ENCODE measurements around the gene CSGALNACT2.
A peak's percentile ranks its signal among the peaks of the same experiment; 100 is the strongest.
"Not testable (repeated sequence)": the region's sequence is repeated elsewhere in the genome, so short reads cannot be mapped to it uniquely, and the experiment has no call there.

CSGALNACT2 gene

DNA sequence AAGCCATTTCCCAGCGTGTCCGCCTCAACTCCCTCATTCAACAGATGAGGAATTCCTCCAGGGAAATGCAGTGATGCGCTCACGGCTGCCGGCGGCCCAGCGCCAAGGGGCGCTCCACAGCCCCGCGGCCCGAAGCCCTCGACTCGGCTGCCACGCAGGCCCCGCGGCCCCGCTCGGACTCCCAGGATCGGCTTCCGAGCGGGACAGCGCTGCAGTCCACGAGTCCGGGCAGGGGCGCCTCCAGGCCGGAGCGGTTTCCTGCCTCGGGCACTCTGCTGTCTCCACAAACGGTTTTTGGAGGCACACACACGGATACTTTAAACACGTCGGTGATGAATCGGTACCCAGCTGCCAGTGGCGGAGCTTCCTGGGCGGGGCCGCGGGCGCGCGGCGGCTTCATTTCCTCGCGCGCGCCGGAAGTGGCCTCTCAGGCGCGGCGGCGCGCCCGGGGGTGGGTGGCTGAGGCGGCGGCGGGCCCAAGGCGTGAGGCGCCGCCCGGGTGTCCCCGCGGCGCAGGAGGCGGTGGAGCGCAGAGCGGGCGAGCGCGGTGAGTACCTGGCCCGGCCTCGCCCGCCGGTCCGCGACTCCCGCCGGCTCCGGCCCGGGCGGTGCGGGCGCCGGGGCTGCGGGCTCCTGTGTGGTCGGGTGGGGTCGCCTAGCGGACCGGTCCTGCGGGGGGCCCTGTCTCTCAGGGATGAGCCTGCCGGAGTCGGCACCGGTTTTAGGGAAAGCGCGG is at the start of gene CSGALNACT2:
Gene CSGALNACT2 (plus strand): TSS at position 425 of the 736 bp plus-strand sequence. CDS start 16,705 bp downstream, outside the sequence.
- Mint-ChIP-seq H3K36me3 (ENCODE audit: low read depth) (peaks cover 17% of the 10 kb centered on the region), H3K27me3 (no peaks in the 10 kb centered on the region), H3K4me3 (peak within 1 kb of the TSS; percentile 91), H3K9me3 (no peaks in the 10 kb centered on the region), H3K27ac (peak within 1 kb of the TSS; percentile 97), H3K4me1 (ENCODE audit: low read depth) (peaks cover 52% of the 10 kb centered on the region)
- DNase-seq, result peak; percentile 92

DNA sequence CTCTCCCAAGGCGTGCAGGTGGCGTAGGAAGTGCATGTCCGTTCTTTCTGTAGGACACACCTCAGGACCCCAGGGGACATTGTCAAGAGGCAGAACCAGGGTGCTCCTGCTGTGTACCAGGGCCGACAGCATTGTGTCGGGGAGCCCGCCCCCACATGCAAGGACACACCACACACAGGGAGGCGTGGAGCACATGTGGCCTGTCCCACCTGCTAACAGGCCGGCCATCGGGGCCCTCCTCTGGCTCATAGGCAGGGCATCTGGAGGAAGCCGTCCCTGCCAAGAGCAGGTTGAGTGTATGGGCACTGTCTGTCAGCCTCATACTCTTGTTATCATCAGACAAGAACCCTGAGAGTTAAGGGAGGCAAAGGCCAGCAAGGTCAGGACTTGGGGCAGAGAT is 48.7 kb upstream of the CSGALNACT2 start:
- no peaks in the 10 kb centered on the region for H3K36me3 Mint-ChIP-seq (ENCODE audit: low read depth)
- no peaks in the 10 kb centered on the region for H3K9me3 Mint-ChIP-seq
- no peak for DNase-seq
- H3K27ac Mint-ChIP-seq, result no peak overlapping the region
- no peaks in the 10 kb centered on the region for H3K4me1 Mint-ChIP-seq (ENCODE audit: low read depth)
- H3K27me3 Mint-ChIP-seq, result peaks cover 4% of the 10 kb centered on the region
- H3K4me3 Mint-ChIP-seq, result no peak overlapping the region

- Mint-ChIP-seq H3K9me3 (no peaks in the 10 kb centered on the region), H3K4me3 (no peak overlapping the region), H3K36me3 (ENCODE audit: low read depth) (no peaks in the 10 kb centered on the region), H3K27me3 (peaks cover 4% of the 10 kb centered on the region), H3K27ac (no peak overlapping the region), H3K4me1 (ENCODE audit: low read depth) (no peaks in the 10 kb centered on the region)
- no peak for DNase-seq
Observed at GRCh38 chr10:43090188-43090587, 48.1 kb upstream of the CSGALNACT2 start.

- DNase-seq, result no peak
- Mint-ChIP-seq H3K36me3 (ENCODE audit: low read depth) (no peaks in the 10 kb centered on the region), H3K4me1 (ENCODE audit: low read depth) (no peaks in the 10 kb centered on the region), H3K27me3 (peaks cover 4% of the 10 kb centered on the region), H3K27ac (no peak overlapping the region), H3K4me3 (no peak overlapping the region), H3K9me3 (no peaks in the 10 kb centered on the region)
Observed at GRCh38 chr10:43090664-43091063, 47.6 kb upstream of the CSGALNACT2 start.

DNA sequence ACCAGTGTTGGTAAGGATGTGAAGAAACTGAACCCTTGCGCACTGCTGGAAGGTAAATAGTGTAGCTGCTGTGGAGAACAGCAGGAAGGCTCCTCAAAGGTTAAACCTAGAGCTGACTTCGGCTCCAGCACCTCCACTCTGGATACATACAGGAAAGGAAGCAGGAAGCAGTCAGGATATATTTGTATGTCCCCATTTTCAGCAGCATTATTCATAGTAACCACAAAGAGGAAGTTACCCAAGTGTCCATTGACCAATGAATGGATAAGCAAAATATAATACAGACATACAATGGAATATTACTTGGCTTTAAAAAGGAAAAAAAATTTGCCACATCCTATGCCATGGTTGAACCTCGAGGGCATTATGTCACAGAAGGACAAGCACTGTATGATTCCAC is 46.4 kb upstream of the CSGALNACT2 start:
- Mint-ChIP-seq H3K36me3 (ENCODE audit: low read depth) (no peaks in the 10 kb centered on the region), H3K4me3 (no peak overlapping the region), H3K9me3 (no peaks in the 10 kb centered on the region), H3K27me3 (peaks cover 4% of the 10 kb centered on the region), H3K4me1 (ENCODE audit: low read depth) (no peaks in the 10 kb centered on the region), H3K27ac (no peak overlapping the region)
- no peak for DNase-seq

GRCh38 chr10:43093423-43094076 is 44.7 kb upstream of the CSGALNACT2 start:
- Mint-ChIP-seq H3K27ac (no peak overlapping the region), H3K9me3 (no peaks in the 10 kb centered on the region), H3K4me1 (ENCODE audit: low read depth) (no peaks in the 10 kb centered on the region), H3K27me3 (peaks cover 4% of the 10 kb centered on the region), H3K36me3 (ENCODE audit: low read depth) (no peaks in the 10 kb centered on the region), H3K4me3 (no peak overlapping the region)
- DNase-seq, result no peak

GRCh38 chr10:43094085-43094484 is 44.2 kb upstream of the CSGALNACT2 start:
- H3K4me1 Mint-ChIP-seq (ENCODE audit: low read depth), result no peaks in the 10 kb centered on the region
- no peak overlapping the region for H3K27ac Mint-ChIP-seq
- no peaks in the 10 kb centered on the region for H3K9me3 Mint-ChIP-seq
- DNase-seq, result no peak
- peaks cover 4% of the 10 kb centered on the region for H3K27me3 Mint-ChIP-seq
- no peaks in the 10 kb centered on the region for H3K36me3 Mint-ChIP-seq (ENCODE audit: low read depth)
- H3K4me3 Mint-ChIP-seq, result no peak overlapping the region

GRCh38 chr10:43099339-43099738 is 38.9 kb upstream of the CSGALNACT2 start:
- not testable (repeated sequence) for DNase-seq; H3K27ac Mint-ChIP-seq; H3K36me3 Mint-ChIP-seq (ENCODE audit: low read depth); H3K4me1 Mint-ChIP-seq (ENCODE audit: low read depth); H3K9me3 Mint-ChIP-seq; H3K4me3 Mint-ChIP-seq
- H3K27me3 Mint-ChIP-seq, result peaks cover 30% of the 10 kb centered on the region

GRCh38 chr10:43099928-43100327 is 38.3 kb upstream of the CSGALNACT2 start:
- H3K27me3 Mint-ChIP-seq, result peaks cover 31% of the 10 kb centered on the region
- H3K4me3 Mint-ChIP-seq, result no peak overlapping the region
- no peaks in the 10 kb centered on the region for H3K36me3 Mint-ChIP-seq (ENCODE audit: low read depth)
- DNase-seq, result no peak
- peaks cover 1% of the 10 kb centered on the region for H3K4me1 Mint-ChIP-seq (ENCODE audit: low read depth)
- H3K9me3 Mint-ChIP-seq, result no peaks in the 10 kb centered on the region
- no peak overlapping the region for H3K27ac Mint-ChIP-seq

DNA sequence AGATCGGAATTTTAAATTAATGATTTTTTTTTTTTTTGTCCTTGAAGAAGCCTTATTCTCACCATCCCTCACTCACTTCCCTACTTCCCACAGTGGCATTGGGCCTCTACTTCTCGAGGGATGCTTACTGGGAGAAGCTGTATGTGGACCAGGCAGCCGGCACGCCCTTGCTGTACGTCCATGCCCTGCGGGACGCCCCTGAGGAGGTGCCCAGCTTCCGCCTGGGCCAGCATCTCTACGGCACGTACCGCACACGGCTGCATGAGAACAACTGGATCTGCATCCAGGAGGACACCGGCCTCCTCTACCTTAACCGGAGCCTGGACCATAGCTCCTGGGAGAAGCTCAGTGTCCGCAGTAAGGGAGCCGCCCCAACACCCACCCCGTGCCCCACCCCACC is 37.9 kb upstream of the CSGALNACT2 start:
- no peaks in the 10 kb centered on the region for H3K36me3 Mint-ChIP-seq (ENCODE audit: low read depth)
- peaks cover 35% of the 10 kb centered on the region for H3K27me3 Mint-ChIP-seq
- H3K4me3 Mint-ChIP-seq, result no peak overlapping the region
- H3K4me1 Mint-ChIP-seq (ENCODE audit: low read depth), result peaks cover 4% of the 10 kb centered on the region
- no peaks in the 10 kb centered on the region for H3K9me3 Mint-ChIP-seq
- no peak for DNase-seq
- H3K27ac Mint-ChIP-seq, result no peak overlapping the region

DNA sequence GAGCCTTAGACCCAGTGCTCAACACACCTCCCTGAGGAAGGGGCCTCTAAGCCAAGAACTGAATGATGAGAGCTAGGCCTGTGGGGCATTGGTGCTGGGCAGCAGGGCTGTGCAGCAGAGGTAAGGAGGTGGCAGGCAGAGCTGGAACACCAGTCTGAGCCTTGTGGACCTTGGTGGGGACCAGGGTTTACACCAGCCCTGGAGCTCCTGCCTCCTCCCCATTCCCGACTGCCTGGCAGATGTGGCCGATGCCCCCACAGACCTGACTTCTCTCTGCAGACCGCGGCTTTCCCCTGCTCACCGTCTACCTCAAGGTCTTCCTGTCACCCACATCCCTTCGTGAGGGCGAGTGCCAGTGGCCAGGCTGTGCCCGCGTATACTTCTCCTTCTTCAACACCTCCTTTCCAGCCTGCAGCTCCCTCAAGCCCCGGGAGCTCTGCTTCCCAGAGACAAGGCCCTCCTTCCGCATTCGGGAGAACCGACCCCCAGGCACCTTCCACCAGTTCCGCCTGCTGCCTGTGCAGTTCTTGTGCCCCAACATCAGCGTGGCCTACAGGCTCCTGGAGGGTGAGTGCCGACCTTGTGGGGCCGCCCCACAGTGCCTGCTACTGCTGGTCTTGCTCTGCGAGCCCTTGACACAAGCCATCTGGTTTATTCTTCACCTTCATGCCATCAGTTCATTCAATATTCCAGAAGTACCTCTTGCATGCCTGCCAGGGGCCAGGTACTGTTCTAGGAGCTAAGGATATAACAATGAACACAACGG is 36.0 kb upstream of the CSGALNACT2 start:
- H3K27me3 Mint-ChIP-seq, result peaks cover 35% of the 10 kb centered on the region
- H3K4me3 Mint-ChIP-seq, result no peak overlapping the region
- no peak for DNase-seq
- H3K36me3 Mint-ChIP-seq (ENCODE audit: low read depth), result no peaks in the 10 kb centered on the region
- H3K4me1 Mint-ChIP-seq (ENCODE audit: low read depth), result peaks cover 6% of the 10 kb centered on the region
- no peaks in the 10 kb centered on the region for H3K9me3 Mint-ChIP-seq
- H3K27ac Mint-ChIP-seq, result no peak overlapping the region

DNA sequence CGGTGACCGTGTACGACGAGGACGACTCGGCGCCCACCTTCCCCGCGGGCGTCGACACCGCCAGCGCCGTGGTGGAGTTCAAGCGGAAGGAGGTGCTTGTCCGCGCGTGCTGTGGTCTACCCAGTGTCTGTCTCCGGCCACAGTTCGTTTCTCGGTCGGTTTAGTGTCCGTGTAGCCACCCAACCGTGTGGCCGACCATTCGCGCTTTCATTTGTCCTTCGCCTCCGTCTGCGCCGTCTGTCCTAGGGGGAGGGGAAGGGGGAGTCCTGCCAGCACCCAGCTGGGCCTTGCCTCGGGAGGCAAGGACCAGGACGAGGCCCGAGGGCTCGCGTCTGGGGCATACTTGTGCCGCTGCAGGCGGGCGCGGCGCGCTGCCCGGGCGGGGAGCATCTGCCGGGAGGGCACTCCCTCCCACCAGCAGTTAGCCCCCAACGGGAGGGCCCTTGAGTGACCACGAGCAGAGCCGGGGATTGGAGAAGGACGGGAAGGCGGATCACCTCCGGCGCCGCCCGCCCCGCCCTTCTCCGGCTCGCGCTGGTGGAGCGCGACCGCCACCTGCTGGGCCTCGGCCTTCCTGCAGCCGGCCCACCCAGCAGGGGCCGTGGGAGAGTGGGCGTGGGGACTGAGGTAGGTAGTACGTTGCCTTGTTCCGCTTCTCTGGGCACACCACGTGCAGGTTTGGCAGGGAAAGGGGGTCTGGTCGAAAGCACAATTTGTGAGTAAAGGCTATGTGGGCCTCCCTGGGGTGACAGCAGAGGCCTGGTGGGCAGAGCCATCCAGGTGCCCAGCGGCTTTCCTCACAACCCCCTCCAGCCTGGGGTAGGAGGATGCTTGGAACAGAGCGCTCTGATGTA is 32.9 kb upstream of the CSGALNACT2 start:
- peak overlapping the region; percentile 22 for H3K27ac Mint-ChIP-seq
- H3K27me3 Mint-ChIP-seq, result peaks cover 31% of the 10 kb centered on the region
- no peaks in the 10 kb centered on the region for H3K36me3 Mint-ChIP-seq (ENCODE audit: low read depth)
- DNase-seq, result peak; percentile 91
- H3K4me3 Mint-ChIP-seq, result peak overlapping the region; percentile 67
- no peaks in the 10 kb centered on the region for H3K9me3 Mint-ChIP-seq
- H3K4me1 Mint-ChIP-seq (ENCODE audit: low read depth), result peaks cover 6% of the 10 kb centered on the region

DNA sequence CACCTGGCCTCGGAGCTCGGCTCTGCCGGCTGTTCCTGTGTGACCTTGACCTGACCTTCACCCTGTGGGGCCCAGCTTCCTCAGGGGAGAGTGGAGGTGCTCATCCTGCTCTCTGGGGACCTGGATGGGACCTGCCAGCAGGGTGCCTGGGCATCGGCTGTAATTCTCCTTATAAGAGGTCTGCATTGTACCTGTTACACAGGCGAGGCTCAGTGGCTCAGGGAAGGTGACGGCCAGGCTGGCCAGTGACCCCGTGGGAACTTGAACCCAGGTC is 32.4 kb upstream of the CSGALNACT2 start:
- H3K4me3 Mint-ChIP-seq, result no peak overlapping the region
- H3K36me3 Mint-ChIP-seq (ENCODE audit: low read depth), result no peaks in the 10 kb centered on the region
- no peaks in the 10 kb centered on the region for H3K9me3 Mint-ChIP-seq
- H3K27ac Mint-ChIP-seq, result no peak overlapping the region
- H3K4me1 Mint-ChIP-seq (ENCODE audit: low read depth), result peaks cover 6% of the 10 kb centered on the region
- DNase-seq, result no peak
- peaks cover 31% of the 10 kb centered on the region for H3K27me3 Mint-ChIP-seq

- Mint-ChIP-seq H3K9me3 (no peaks in the 10 kb centered on the region), H3K4me3 (no peak overlapping the region), H3K36me3 (ENCODE audit: low read depth) (no peaks in the 10 kb centered on the region), H3K4me1 (ENCODE audit: low read depth) (peaks cover 6% of the 10 kb centered on the region), H3K27me3 (peaks cover 31% of the 10 kb centered on the region), H3K27ac (no peak overlapping the region)
- no peak for DNase-seq
Observed at GRCh38 chr10:43106256-43107091, 31.8 kb upstream of the CSGALNACT2 start.
